Fibroblast of lung (primary cell): ENCODE results near the gene PPIA.

Experiments
- EZH2 ChIP-seq: IDR thresholded peaks from 2 replicates; pipeline ENCODE4 v1.5.1; 2012; ENCODE audit warnings: low read length, control low read depth, mild to moderate bottlenecking; ENCODE audit errors: missing control alignments
- TF ChIP-seq, protein P1 (sequence below), 2 donors: IDR thresholded peaks in 1 of 2; conservative IDR thresholded peaks in 1 of 2; 1 replicate in 1 of 2; 2 replicates in 1 of 2; pipeline ENCODE4 v1.5.1; 2011 to 2012; ENCODE audit warnings: low read length in 2 of 2, control low read depth in 1 of 2, inconsistent platforms in 1 of 2, low read depth in 1 of 2, mild to moderate bottlenecking in 1 of 2

DNA sequence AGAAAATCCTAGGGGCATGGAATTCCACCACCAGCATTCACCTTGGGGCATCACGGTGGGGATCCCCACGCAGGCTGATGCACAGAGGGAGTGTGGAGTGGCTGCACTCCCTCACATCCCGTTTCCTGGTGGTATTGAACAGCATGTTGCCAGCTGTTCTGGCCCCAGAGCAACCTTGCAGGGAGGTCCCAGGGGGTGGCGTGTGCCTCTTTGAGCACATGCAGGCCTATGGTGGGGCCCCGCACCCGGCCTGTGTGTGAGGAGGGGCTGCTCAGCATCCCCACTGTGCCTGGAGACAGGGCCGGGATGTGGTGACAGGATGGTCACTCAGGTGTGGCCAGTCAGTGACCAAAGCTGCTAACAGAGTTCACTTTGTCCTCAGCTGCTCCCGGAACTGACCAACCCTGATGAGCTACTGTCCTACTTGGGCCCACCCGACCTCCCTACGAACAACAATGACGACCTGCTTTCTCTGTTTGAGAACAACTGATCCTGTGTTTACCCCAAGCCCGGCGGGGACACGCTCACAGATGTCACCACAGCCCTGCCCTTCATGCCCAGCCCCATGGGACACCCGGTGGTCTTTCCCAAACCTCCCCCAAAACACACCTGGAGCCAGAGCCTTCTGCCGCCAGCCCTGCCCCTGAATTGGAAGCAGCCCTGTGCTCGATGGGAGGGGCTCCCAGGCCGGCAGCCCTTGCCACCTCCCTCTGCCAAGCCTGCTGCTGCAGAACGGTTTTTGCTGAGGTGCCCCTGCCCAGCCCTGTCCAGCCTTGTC is 29.2 kb upstream of the PPIA start:
- TF ChIP-seq, protein P1, sequence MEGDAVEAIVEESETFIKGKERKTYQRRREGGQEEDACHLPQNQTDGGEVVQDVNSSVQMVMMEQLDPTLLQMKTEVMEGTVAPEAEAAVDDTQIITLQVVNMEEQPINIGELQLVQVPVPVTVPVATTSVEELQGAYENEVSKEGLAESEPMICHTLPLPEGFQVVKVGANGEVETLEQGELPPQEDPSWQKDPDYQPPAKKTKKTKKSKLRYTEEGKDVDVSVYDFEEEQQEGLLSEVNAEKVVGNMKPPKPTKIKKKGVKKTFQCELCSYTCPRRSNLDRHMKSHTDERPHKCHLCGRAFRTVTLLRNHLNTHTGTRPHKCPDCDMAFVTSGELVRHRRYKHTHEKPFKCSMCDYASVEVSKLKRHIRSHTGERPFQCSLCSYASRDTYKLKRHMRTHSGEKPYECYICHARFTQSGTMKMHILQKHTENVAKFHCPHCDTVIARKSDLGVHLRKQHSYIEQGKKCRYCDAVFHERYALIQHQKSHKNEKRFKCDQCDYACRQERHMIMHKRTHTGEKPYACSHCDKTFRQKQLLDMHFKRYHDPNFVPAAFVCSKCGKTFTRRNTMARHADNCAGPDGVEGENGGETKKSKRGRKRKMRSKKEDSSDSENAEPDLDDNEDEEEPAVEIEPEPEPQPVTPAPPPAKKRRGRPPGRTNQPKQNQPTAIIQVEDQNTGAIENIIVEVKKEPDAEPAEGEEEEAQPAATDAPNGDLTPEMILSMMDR (conservative IDR thresholded peaks at IDR 0.05 in 1 of 2, IDR thresholded peaks at IDR 0.05 in 1 of 2; ENCODE audit: low read depth in 1 of 2, low read length in 2 of 2): no peak
- TF ChIP-seq EZH2: no peak
